Measurements from ENCODE around the gene SLC6A17. TPM values are rescaled to one million over a fixed set of nuclear protein-coding genes. Genes with fewer than 3 reads are reported as not detected.

Gene SLC6A17
- total and polyA plus RNA-seq, 2 donors (not counting 3 experiments of a cell fraction or from before 2014, with no cell fraction given), result 0.03 TPM; not detected in 1

DNA sequence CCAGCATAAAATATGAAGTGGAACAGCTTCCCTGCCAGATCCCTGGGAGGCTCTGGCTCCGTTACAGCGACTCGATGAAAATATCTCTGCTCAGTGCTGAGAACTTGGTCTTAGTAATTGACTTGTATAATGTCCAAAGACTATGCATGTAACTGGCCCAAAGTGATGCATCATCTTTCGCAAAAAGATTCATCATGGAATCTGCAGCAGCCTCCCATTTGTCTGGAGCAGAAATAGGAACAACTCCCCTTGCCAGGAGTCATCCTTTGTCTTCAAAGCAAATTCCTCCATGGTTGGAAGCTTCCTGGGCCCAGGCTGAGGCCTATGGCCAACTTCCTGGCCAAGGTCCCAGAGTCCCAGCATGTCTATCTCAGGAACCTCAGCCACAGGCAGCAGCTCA lies 16.9 kb upstream of the SLC6A17 start:
- BruUV-seq (replicated peaks), result no TSS peak
- Histone ChIP-seq H3K4me3 (replicated peaks in 1 of 3; ENCODE audit: insufficient read depth in 1 of 3, low read depth in 1 of 3, low read length in 3 of 3) (no peak overlapping the region), H4K20me1 (replicated peaks; ENCODE audit: control insufficient read depth, extremely low read depth, insufficient read depth, low read length) (no peaks in the 10 kb centered on the region), H3K9me1 (replicated peaks; ENCODE audit: control insufficient read depth, extremely low read depth, insufficient read depth, low read length) (no peaks in the 10 kb centered on the region), H3K36me3 (ENCODE audit: control insufficient read depth in 2 of 2, extremely low read depth in 1 of 2, insufficient read depth in 2 of 2, low read length in 2 of 2) (no peaks in the 10 kb centered on the region), H3K9ac (replicated peaks; ENCODE audit: extremely low read depth, insufficient read depth, low read length) (no peak overlapping the region), H3K4me1 (ENCODE audit: control insufficient read depth, extremely low read depth, insufficient read depth, low read length) (no peaks in the 10 kb centered on the region), H3K79me2 (ENCODE audit: control insufficient read depth, insufficient read depth, low read length) (no peaks in the 10 kb centered on the region), H3K27ac (ENCODE audit: insufficient read depth, low read depth, low read length) (no peak overlapping the region), H3K4me2 (ENCODE audit: insufficient read depth, low read length) (no peak overlapping the region), H2AFZ (ENCODE audit: low read depth, low read length) (no peak overlapping the region), H3K27me3 (ENCODE audit: control insufficient read depth in 2 of 2, insufficient read depth in 2 of 2, low read length in 2 of 2) (peaks cover 37 to 41% of the 10 kb centered on the region in 2 experiments), H3K9me3 (replicated peaks; ENCODE audit: control insufficient read depth, insufficient read depth, low read length) (no peaks in the 10 kb centered on the region)
- no peak for FAIRE-seq
- CTCF ChIA-PET, result interaction anchor here (0.6 to 2.5 kb wide), 3 partner anchors 16 to 326 kb away, joined by 3 to 7 read pairs (median 3); no protein-coding TSS in a partner anchor
- intact Hi-C loops (cut with micrococcal nuclease) (no loop called here), dilution Hi-C loops (cut with MboI; ENCODE audit: extremely low pct_ligation_motif_present, low sequenced_read_pairs) (no loop called here)
- no peak for DNase-seq (ENCODE audit: low read depth, low spot score)
- POLR2A ChIA-PET, result no interaction called here
- TF ChIP-seq JUN (IDR thresholded peaks at IDR 0.05; ENCODE audit: borderline replicate concordance, insufficient read depth, insufficient read length, low read depth), result no peak
- TF ChIP-seq, protein P1, sequence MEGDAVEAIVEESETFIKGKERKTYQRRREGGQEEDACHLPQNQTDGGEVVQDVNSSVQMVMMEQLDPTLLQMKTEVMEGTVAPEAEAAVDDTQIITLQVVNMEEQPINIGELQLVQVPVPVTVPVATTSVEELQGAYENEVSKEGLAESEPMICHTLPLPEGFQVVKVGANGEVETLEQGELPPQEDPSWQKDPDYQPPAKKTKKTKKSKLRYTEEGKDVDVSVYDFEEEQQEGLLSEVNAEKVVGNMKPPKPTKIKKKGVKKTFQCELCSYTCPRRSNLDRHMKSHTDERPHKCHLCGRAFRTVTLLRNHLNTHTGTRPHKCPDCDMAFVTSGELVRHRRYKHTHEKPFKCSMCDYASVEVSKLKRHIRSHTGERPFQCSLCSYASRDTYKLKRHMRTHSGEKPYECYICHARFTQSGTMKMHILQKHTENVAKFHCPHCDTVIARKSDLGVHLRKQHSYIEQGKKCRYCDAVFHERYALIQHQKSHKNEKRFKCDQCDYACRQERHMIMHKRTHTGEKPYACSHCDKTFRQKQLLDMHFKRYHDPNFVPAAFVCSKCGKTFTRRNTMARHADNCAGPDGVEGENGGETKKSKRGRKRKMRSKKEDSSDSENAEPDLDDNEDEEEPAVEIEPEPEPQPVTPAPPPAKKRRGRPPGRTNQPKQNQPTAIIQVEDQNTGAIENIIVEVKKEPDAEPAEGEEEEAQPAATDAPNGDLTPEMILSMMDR (IDR thresholded peaks at IDR 0.05; ENCODE audit: extremely low read depth in 1 of 2, insufficient read depth in 1 of 2, low read depth in 1 of 2, low read length in 2 of 2), result no peak
- no peak for TF ChIP-seq MYC (IDR thresholded peaks at IDR 0.05; ENCODE audit: low read depth, low read length)
- no peak for TF ChIP-seq POLR2A (IDR thresholded peaks at IDR 0.05; ENCODE audit: low read depth, low read length)
- no peak for TF ChIP-seq GATA2 (IDR thresholded peaks at IDR 0.05; ENCODE audit: insufficient read depth, insufficient read length, low read depth, low read length)
- TF ChIP-seq FOS (IDR thresholded peaks at IDR 0.05; ENCODE audit: borderline replicate concordance, insufficient read depth, low read length), result no peak
- TF ChIP-seq EZH2 (IDR thresholded peaks at IDR 0.05; ENCODE audit: borderline replicate concordance, low read depth, low read length, severe bottlenecking), result no peak
- TF ChIP-seq, protein P2, sequence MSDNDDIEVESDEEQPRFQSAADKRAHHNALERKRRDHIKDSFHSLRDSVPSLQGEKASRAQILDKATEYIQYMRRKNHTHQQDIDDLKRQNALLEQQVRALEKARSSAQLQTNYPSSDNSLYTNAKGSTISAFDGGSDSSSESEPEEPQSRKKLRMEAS (IDR thresholded peaks at IDR 0.05; ENCODE audit: insufficient read depth, insufficient read length), result no peak
- no peak for TF ChIP-seq POLR2AphosphoS5 (IDR thresholded peaks at IDR 0.05; ENCODE audit: insufficient read depth, low read depth, low read length)
